Neural cell (in vitro differentiated cells): ENCODE measurements around the gene PAPSS2. TPM values are rescaled to one million over a fixed set of nuclear protein-coding genes. Genes with fewer than 3 reads are reported as not detected.

Source experiments
- H2AFZ ChIP-seq: fragments of 200-600, 300-800 bp; sonication (generic), shearing (Covaris generic); 2 replicates; pipeline ENCODE4 v1.6.0; 2014; ENCODE audit warnings: low read depth, mild to moderate bottlenecking, antibody characterized with exemption, low read length, moderate library complexity
- H3F3A ChIP-seq: fragments of 200-600 bp; shearing (Covaris generic); 2 replicates; pipeline ENCODE4 v1.6.1; 2016; ENCODE audit warnings: mild to moderate bottlenecking, moderate library complexity, mixed read lengths, antibody characterized with exemption, low read length; ENCODE audit not compliant: insufficient read depth, poor library complexity, severe bottlenecking
- H3K27ac ChIP-seq: fragments of 200-600, 300-800 bp; sonication (generic), shearing (Covaris generic); 2 replicates; pipeline ENCODE4 v1.5.1; 2014; ENCODE audit warnings: mild to moderate bottlenecking, low read length, moderate library complexity
- H3K27me3 ChIP-seq: fragments of 300-800, 200-600 bp; sonication (generic), shearing (Covaris generic); 2 replicates; pipeline ENCODE4 v1.6.0; 2014; ENCODE audit warnings: mild to moderate bottlenecking, low read depth, low read length, moderate library complexity; ENCODE audit not compliant: insufficient read depth
- H3K36me3 ChIP-seq: fragments of 300-800, 200-600 bp; sonication (generic), shearing (Covaris generic); 2 replicates; pipeline ENCODE4 v1.5.1; 2014; ENCODE audit warnings: mild to moderate bottlenecking, antibody characterized with exemption, low read length, moderate library complexity; ENCODE audit not compliant: insufficient read depth
- H3K4me2 ChIP-seq: fragments of 300-800, 200-600 bp; sonication (generic), shearing (Covaris generic); 2 replicates; pipeline ENCODE4 v1.6.0; 2014; ENCODE audit warnings: mild to moderate bottlenecking, low read length
- H3K4me3 ChIP-seq: fragments of 300-800, 200-600 bp; sonication (generic), shearing (Covaris generic); 2 replicates; pipeline ENCODE4 v1.5.1; 2014; ENCODE audit warnings: mild to moderate bottlenecking, low read length, moderate library complexity
- H3K79me2 ChIP-seq: fragments of 200-600 bp; shearing (Covaris generic); replicated peaks from 2 replicates; pipeline ENCODE4 v1.6.0; 2014; ENCODE audit warnings: mild to moderate bottlenecking, low read length, moderate library complexity; ENCODE audit not compliant: insufficient read depth
- H3K9ac ChIP-seq: fragments of 300-800, 200-600 bp; sonication (generic), shearing (Covaris generic); 2 replicates; pipeline ENCODE4 v1.6.1; 2016; ENCODE audit warnings: mild to moderate bottlenecking, low read length, mixed read lengths
- H3K9me2 ChIP-seq: fragments of 200-600 bp; shearing (Covaris generic); 2 replicates; pipeline ENCODE4 v1.6.1; 2016; ENCODE audit warnings: mild to moderate bottlenecking, low read length, mixed read lengths; ENCODE audit not compliant: insufficient read depth
- H3K9me3 ChIP-seq: fragments of 200-600, 300-800 bp; sonication (generic), shearing (Covaris generic); 2 replicates; pipeline ENCODE4 v1.6.1; 2016; ENCODE audit warnings: mild to moderate bottlenecking, mixed run types, low read length, moderate library complexity, mixed read lengths
- H4K20me1 ChIP-seq: fragments of 200-600 bp; shearing (Covaris generic); 2 replicates; pipeline ENCODE4 v1.6.1; 2016; ENCODE audit warnings: mild to moderate bottlenecking, mixed run types; ENCODE audit not compliant: insufficient read depth
- EP300 ChIP-seq: fragments of 450-650 bp; conservative IDR thresholded peaks from 2 replicates; pipeline ENCODE4 v1.6.1; 2014; ENCODE audit warnings: antibody characterized with exemption, mild to moderate bottlenecking, moderate library complexity; ENCODE audit not compliant: poor library complexity, severe bottlenecking
- EZH2 ChIP-seq: fragments of 200-600, 300-800 bp; shearing (Covaris generic), sonication (generic); IDR thresholded peaks from 2 replicates; pipeline ENCODE4 v1.6.1; 2014; ENCODE audit warnings: antibody characterized with exemption, low read length, borderline replicate concordance, mild to moderate bottlenecking; ENCODE audit not compliant: insufficient read depth, poor library complexity, severe bottlenecking
- MXI1 ChIP-seq: fragments of 450-650 bp; conservative IDR thresholded peaks from 2 replicates; pipeline ENCODE4 v1.6.1; 2014; ENCODE audit warnings: antibody characterized with exemption, mild to moderate bottlenecking; ENCODE audit not compliant: poor library complexity, severe bottlenecking
- POLR2AphosphoS5 ChIP-seq: IDR thresholded peaks from 2 replicates; pipeline ENCODE4 v1.6.1; 2012
- RAD21 ChIP-seq: fragments of 450-650 bp; conservative IDR thresholded peaks from 2 replicates; pipeline ENCODE4 v1.6.1; 2014; ENCODE audit warnings: antibody characterized with exemption, mild to moderate bottlenecking, moderate library complexity
- REST ChIP-seq: IDR thresholded peaks from 2 replicates; pipeline ENCODE4 v1.6.1; 2012; ENCODE audit warnings: borderline replicate concordance
- SMC3 ChIP-seq: fragments of 450-650 bp; conservative IDR thresholded peaks from 2 replicates; pipeline ENCODE4 v1.6.1; 2014; ENCODE audit warnings: antibody characterized with exemption, mild to moderate bottlenecking, moderate library complexity; ENCODE audit not compliant: poor library complexity
- TAF1 ChIP-seq: IDR thresholded peaks from 2 replicates; pipeline ENCODE4 v1.6.1; 2012; ENCODE audit warnings: low read depth
- polyA plus RNA-seq: library from polyadenylated mRNA; depleted of rRNA; stranded (reverse); fragments of >200 nt; gene quantifications from 2 replicates; pipeline ENCODE4 v1.2.3, GENCODE V29; 2014
- TF ChIP-seq, protein P1 (sequence below): fragments of 450-650 bp; IDR thresholded peaks from 2 replicates; pipeline ENCODE4 v1.5.1; 2014; ENCODE audit warnings: antibody characterized with exemption, mild to moderate bottlenecking, moderate library complexity; ENCODE audit not compliant: poor library complexity, severe bottlenecking

PAPSS2 gene
- polyA plus RNA-seq, 1 donor from 2014 or later, result 0.24 TPM

DNA sequence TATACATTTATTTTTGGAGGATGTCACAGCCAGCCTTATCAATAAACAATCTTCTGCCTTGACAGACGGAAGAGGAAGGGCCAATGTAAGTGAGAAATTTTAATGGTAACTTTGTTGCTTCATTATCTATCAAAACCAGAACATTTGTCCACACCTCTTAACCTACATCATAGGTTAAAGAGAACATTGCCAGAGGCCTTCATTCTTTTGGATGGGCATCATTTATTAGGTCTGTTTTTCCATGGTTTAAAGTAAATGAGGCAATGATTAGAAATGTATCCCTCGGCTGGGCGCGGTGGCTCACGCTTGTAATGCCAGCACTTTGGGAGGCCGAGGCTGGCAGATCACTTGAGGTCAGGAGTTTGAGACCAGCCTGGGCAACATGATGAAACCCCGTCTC lies 29.5 kb upstream of the PAPSS2 start:
- no peaks in the 10 kb centered on the region for H3K9me2 ChIP-seq
- H3K4me3 ChIP-seq, result no peak overlapping the region

GRCh38 chr10:87632454-87632853 lies 27.2 kb upstream of the PAPSS2 start:
- Histone ChIP-seq H3K9me3 (no peaks in the 10 kb centered on the region), H3K4me3 (no peak overlapping the region), H3F3A (no peaks in the 10 kb centered on the region), H3K79me2 (no peaks in the 10 kb centered on the region), H2AFZ (no peak overlapping the region), H3K27me3 (no peaks in the 10 kb centered on the region), H3K27ac (no peak overlapping the region), H3K36me3 (no peaks in the 10 kb centered on the region), H3K9ac (no peak overlapping the region), H3K4me2 (no peak overlapping the region), H4K20me1 (no peaks in the 10 kb centered on the region), H3K9me2 (no peaks in the 10 kb centered on the region)
- TF ChIP-seq POLR2AphosphoS5 (no peak), EP300 (no peak), TAF1 (no peak), EZH2 (no peak), RAD21 (no peak), SMC3 (no peak), REST (no peak)
- TF ChIP-seq, protein P1, sequence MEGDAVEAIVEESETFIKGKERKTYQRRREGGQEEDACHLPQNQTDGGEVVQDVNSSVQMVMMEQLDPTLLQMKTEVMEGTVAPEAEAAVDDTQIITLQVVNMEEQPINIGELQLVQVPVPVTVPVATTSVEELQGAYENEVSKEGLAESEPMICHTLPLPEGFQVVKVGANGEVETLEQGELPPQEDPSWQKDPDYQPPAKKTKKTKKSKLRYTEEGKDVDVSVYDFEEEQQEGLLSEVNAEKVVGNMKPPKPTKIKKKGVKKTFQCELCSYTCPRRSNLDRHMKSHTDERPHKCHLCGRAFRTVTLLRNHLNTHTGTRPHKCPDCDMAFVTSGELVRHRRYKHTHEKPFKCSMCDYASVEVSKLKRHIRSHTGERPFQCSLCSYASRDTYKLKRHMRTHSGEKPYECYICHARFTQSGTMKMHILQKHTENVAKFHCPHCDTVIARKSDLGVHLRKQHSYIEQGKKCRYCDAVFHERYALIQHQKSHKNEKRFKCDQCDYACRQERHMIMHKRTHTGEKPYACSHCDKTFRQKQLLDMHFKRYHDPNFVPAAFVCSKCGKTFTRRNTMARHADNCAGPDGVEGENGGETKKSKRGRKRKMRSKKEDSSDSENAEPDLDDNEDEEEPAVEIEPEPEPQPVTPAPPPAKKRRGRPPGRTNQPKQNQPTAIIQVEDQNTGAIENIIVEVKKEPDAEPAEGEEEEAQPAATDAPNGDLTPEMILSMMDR, result no peak

More for the DNA sequence above, 29.5 kb upstream of the PAPSS2 start:
- TF ChIP-seq POLR2AphosphoS5 (no peak), RAD21 (no peak), EZH2 (no peak), MXI1 (no peak), REST (no peak), SMC3 (no peak), EP300 (no peak), TAF1 (no peak)
- TF ChIP-seq, protein P1, result no peak
- no peaks in the 10 kb centered on the region for H3K9me3 ChIP-seq
- H4K20me1 ChIP-seq, result no peaks in the 10 kb centered on the region
- H3K9ac ChIP-seq, result no peak overlapping the region
- no peaks in the 10 kb centered on the region for H3F3A ChIP-seq
- H3K36me3 ChIP-seq, result no peaks in the 10 kb centered on the region
- H2AFZ ChIP-seq, result no peak overlapping the region
- H3K27me3 ChIP-seq, result no peaks in the 10 kb centered on the region
- H3K4me2 ChIP-seq, result no peak overlapping the region
- H3K27ac ChIP-seq, result no peak overlapping the region
- no peaks in the 10 kb centered on the region for H3K79me2 ChIP-seq
